Right lobe of liver (tissue), 6 donors: ENCODE data around the gene TAB3. TPM values are rescaled to one million over a fixed set of nuclear protein-coding genes. Genes with fewer than 3 reads are reported as not detected.

Experiments used
- ATAC-seq, 4 donors: fragments of 200-7000 bp; cut with Tn5 transposase; one replicate each; pipeline ENCODE4 v1.9.1; 2020; ENCODE audit warnings: mild to moderate bottlenecking in 4 of 4, moderate library complexity in 4 of 4
- DNase-seq, 3 donors: peaks; one replicate each; pipeline ENCODE4 v3.0.0-alpha.2; 2020
- H3K27ac ChIP-seq, 3 donors: fragments of 200-600 bp; one replicate each; pipeline ENCODE4 v1.8.0; 2022
- H3K27me3 ChIP-seq, 2 donors: fragments of 200-600 bp; one replicate each; pipeline ENCODE4 v1.8.0; 2022
- H3K36me3 ChIP-seq, 4 donors: fragments of 200-600 bp; sonication (generic) in 1 of 4; one replicate each; pipeline versions ENCODE4 v1.5.1 to v1.8.0; 2017 to 2022; ENCODE audit warnings: control low read depth in 1 of 4
- H3K4me1 ChIP-seq, 4 donors: fragments of 200-600 bp; sonication (generic) in 1 of 4; one replicate each; pipeline versions ENCODE4 v1.5.1 to v1.8.0; 2017 to 2022; ENCODE audit warnings: control low read depth in 1 of 4
- H3K4me3 ChIP-seq, 3 donors: fragments of 200-600 bp; one replicate each; pipeline ENCODE4 v1.8.0; 2022
- H3K9me3 ChIP-seq, 4 donors: fragments of 200-600 bp; sonication (generic) in 1 of 4; one replicate each; pipeline versions ENCODE4 v1.5.1 to v1.8.0; 2017 to 2022; ENCODE audit warnings: control low read depth in 1 of 4
- POLR2A ChIP-seq: fragments of 450-650 bp; IDR thresholded peaks from one replicate; pipeline ENCODE4 v1.6.1; 2017; ENCODE audit warnings: antibody characterized with exemption, mild to moderate bottlenecking
- WGBS: methylation state at CpG from one replicate; pipeline ENCODE4 v1.1.6; 2018; ENCODE audit warnings: low coverage, low lambda C conversion rate; ENCODE audit not compliant: insufficient coverage; ENCODE audit errors: missing lambda C conversion rate; 5-methylcytosine and 5-hydroxymethylcytosine counted together
- intact Hi-C, 2 donors: fragments of 100-400 bp; cut with DNase I; formaldehyde crosslinking; loops; one replicate each; pipeline versions ENCODE4 v1.11.2 to v1.14.1; 2022
- total RNA-seq, 6 experiments: library from RNA; depleted of rRNA in 2 of 6; stranded (reverse); fragments of >200 nt in 2 of 6; fragmentation: NEBNext Ultra II Directional in 3 of 6; extraction: Animal tissue kit (Norgen Biotek cat#: 25700) in 3 of 6; gene quantifications; one replicate each; pipeline versions ENCODE4 v1.1.0 to v1.2.4, GENCODE V29; 2016 to 2023
- TF ChIP-seq, protein P1 (sequence below), 4 donors: fragments of 200-600 bp in 3 of 4; fragments of 450-650 bp in 1 of 4; IDR thresholded peaks; one replicate each; pipeline versions ENCODE4 v1.5.1 to v1.8.0; 2016 to 2022; ENCODE audit warnings: antibody characterized with exemption in 4 of 4, mild to moderate bottlenecking in 2 of 4
- donor health status: DM: no; HTN: yes; CAD: no.
- donor health status: DM: no; HTN: no; CAD: no.
- donor health status: DM: no; HTN: no; CAD: no.
- donor health status: DM: no; HTN: yes; CAD: no.
- donor health status: DM: no; HTN: yes; CAD: no.

TAB3 gene
- total RNA-seq, 6 experiments from 2014 or later = 17.1 to 38.6 (median 23.6) TPM

DNA sequence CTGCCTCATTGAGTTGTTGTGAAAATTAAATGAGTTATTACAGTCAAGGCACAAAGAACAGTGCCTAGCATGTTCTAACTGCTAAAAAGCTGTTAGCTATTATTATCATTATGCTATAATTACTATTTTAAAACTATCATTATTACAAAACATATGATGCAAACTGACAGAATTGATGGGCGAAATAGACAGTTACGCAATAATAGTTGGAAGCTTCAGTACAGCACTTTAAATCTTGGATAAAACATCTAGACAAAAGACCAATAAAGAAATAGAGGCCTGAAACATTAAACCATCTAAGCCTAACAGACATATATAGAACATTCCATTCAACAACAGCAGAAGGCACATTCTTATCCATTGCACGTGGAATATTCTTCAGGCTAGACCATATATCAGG, 73.0 kb downstream of the TAB3 start:
- no peak for TF ChIP-seq POLR2A
- TF ChIP-seq, protein P1, sequence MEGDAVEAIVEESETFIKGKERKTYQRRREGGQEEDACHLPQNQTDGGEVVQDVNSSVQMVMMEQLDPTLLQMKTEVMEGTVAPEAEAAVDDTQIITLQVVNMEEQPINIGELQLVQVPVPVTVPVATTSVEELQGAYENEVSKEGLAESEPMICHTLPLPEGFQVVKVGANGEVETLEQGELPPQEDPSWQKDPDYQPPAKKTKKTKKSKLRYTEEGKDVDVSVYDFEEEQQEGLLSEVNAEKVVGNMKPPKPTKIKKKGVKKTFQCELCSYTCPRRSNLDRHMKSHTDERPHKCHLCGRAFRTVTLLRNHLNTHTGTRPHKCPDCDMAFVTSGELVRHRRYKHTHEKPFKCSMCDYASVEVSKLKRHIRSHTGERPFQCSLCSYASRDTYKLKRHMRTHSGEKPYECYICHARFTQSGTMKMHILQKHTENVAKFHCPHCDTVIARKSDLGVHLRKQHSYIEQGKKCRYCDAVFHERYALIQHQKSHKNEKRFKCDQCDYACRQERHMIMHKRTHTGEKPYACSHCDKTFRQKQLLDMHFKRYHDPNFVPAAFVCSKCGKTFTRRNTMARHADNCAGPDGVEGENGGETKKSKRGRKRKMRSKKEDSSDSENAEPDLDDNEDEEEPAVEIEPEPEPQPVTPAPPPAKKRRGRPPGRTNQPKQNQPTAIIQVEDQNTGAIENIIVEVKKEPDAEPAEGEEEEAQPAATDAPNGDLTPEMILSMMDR (IDR thresholded peaks at IDR 0.05) = no peak
- intact Hi-C loops = no loop called here
- Histone ChIP-seq H3K4me1 (no peaks in the 10 kb centered on the region), H3K27ac (no peak overlapping the region), H3K36me3 (no peaks in the 10 kb centered on the region), H3K4me3 (no peak overlapping the region), H3K9me3 (no peaks in the 10 kb centered on the region), H3K27me3 (no peaks in the 10 kb centered on the region)
- DNase-seq (no peak), ATAC-seq (no peak)
- 47% methylated on average over 3 of the region's 3 CpGs for WGBS

DNA sequence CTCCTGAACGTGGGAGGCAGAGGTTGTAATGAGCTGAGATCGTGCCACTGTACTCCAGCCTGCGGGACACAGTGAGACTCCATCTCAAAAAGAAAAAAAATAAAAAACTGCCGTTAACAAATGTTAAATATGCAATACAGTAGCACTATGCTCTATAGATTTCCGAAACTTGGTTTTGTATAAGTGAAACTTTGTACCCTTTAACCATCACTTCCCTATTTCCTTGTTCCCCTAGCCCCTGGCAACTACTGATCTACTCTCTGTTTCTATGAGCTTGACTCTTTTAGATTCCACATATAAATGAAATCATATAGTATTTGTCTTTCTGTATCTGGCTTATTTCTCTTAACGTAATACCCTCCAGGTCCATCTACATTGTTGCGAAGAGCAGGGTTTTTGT, 74.1 kb downstream of the TAB3 start:
- Histone ChIP-seq H3K27ac (no peak overlapping the region), H3K27me3 (no peaks in the 10 kb centered on the region), H3K9me3 (no peaks in the 10 kb centered on the region), H3K4me3 (no peak overlapping the region), H3K36me3 (no peaks in the 10 kb centered on the region), H3K4me1 (no peaks in the 10 kb centered on the region)
- no peak for ATAC-seq
- TF ChIP-seq POLR2A = no peak
- TF ChIP-seq, protein P1 (IDR thresholded peaks at IDR 0.05) = no peak
- DNase-seq = no peak
- intact Hi-C loops = no loop called here
- 55% methylated on average over 7 of the region's 7 CpGs for WGBS

DNA sequence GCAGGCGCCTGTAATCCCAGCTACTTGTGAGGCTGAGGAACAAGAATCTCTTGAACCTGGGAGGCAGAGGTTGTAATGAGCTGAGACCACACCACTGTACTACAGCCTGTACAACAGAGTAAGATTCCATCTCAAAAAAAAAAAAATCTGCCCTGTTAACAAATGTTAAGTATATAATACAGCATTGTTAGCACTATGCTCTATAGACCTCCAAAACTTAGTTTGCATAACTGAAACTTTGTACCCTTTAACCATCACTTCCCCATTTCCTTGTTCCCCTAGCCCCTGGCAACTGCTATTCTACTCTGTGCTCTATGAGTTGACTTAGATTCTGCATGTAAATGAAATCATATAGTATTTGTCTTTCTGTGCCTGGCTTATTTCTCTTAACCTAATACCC, 76.7 kb downstream of the TAB3 start:
- H3K36me3 ChIP-seq = no peaks in the 10 kb centered on the region
- no peaks in the 10 kb centered on the region for H3K9me3 ChIP-seq
- TF ChIP-seq, protein P1 (IDR thresholded peaks at IDR 0.05) = no peak
- no peak for TF ChIP-seq POLR2A
- ATAC-seq (no peak), DNase-seq (no peak)
- no peaks in the 10 kb centered on the region for H3K27me3 ChIP-seq
- 88% methylated on average over 1 of the region's 1 CpG for WGBS
- no peaks in the 10 kb centered on the region for H3K4me1 ChIP-seq
- H3K4me3 ChIP-seq = no peak overlapping the region
- H3K27ac ChIP-seq = no peak overlapping the region
- intact Hi-C loops = no loop called here

DNA sequence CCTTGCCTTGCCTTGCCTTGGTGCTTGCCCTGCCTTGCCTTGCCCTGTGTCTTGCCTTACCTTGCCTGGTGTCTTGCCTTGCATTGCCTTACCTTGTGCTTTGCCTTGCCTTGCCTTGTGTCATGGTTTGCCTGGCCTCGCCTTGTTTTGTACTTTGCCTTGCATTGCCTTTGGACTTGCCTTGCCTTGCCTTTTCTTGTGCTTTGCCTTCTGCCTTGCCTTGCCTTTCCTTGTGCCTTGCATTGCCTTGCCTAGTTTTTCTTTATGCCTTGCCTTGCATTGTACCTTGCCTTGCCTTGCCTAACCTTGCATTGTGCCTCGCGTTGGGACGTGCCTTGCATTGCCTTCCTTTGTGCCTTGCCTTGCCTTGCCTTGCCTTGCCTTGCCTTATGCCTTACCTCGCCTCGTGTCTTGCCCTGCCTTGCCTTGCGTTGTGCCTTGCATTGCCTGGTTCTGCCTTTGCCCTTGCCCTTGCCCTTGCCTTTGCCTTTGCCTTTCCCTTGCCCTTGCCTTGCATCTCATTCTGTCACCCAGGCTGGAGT, 82.8 kb downstream of the TAB3 start:
- Histone ChIP-seq H3K36me3 (no peaks in the 10 kb centered on the region), H3K27ac (no peak overlapping the region), H3K27me3 (no peaks in the 10 kb centered on the region), H3K4me1 (no peaks in the 10 kb centered on the region), H3K4me3 (no peak overlapping the region), H3K9me3 (no peaks in the 10 kb centered on the region)
- TF ChIP-seq, protein P1 (IDR thresholded peaks at IDR 0.05) = no peak
- no peak for TF ChIP-seq POLR2A
- WGBS = 58% methylated on average over 7 of the region's 7 CpGs
- ATAC-seq (no peak), DNase-seq (no peak)
- intact Hi-C loops = no loop called here

DNA sequence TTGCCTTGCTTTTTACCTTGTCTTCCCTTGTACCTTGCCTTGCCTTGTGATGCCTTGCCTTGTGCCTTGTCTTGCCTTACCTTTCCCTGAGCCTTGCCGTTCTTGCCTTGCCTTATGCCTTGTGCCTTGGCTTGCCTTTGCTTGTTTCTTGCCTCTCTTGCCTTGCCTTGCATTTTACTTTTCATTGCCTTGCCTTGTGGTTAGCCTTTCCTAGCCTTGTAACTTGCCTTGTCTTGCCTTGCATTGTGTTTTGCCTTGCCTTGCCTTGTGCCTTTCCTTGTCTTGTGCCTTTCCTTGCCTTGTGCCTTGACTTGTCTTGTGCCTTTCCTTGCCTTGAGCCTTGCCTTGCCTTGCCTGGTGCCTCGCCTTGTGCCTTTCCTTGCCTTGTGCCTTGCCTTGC, 84.6 kb downstream of the TAB3 start:
- Histone ChIP-seq H3K4me1 (no peaks in the 10 kb centered on the region), H3K27me3 (no peaks in the 10 kb centered on the region), H3K4me3 (no peak overlapping the region), H3K27ac (no peak overlapping the region), H3K9me3 (no peaks in the 10 kb centered on the region), H3K36me3 (no peaks in the 10 kb centered on the region)
- ATAC-seq (no peak), DNase-seq (no peak)
- TF ChIP-seq, protein P1 (IDR thresholded peaks at IDR 0.05) = no peak
- intact Hi-C loops = no loop called here
- 36% methylated on average over 2 of the region's 2 CpGs for WGBS
